ENCODE results near the gene CES2.
"Not testable (repeated sequence)": the region's sequence is repeated elsewhere in the genome, so short reads cannot be mapped to it uniquely, and the experiment has no call there.

The CES2 gene

DNA sequence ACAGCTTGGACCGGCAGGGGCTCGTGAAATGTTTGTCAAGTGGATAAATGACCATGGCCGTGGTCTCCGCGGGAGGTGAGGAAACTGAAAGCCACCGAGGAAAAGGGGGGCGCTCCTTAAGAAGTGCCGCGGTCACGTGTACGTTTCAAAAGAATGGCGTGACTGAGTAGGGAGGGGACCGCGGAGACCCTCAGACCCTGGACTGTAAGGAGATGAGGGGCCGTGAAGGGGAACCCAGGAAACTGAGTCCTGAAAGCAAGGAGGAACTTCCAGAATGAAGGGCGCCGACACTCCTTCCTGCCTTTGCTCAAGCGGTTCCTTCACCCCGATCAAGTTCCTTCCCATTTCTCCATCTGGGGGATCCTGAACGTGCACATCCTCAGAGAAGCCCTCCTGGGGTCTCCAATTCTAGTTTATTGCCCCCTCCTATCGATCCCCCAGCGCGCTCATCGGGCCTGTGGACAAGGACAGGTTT is 440 bp upstream of the CES2 start:
- DNase-seq (ENCODE audit: low spot score) = not testable (repeated sequence)

DNA sequence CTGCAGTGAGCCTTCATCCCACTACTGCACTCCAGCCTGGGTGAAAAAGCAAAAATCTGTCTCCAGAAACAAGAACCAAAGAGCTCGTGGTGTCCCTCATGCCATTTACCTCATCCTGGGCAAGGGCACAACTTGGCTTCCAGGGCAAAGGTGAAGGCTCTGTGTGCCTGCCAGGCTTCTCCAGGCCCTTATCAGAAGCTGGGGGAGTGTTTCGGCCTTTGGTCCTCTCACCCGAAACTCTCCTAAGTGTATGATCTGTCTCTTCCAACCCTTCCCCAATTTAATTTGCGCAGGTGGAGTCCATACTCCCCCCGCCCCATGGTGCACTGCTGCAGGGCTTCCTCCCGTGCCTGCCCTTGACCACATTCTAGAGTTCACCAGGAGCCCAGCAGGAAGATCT is 1.1 kb downstream of the CES2 start:
- no peak for DNase-seq (ENCODE audit: low spot score)

GRCh38 chr16:66936889-66937554 is 1.7 kb downstream of the CES2 start:
- no peak for DNase-seq (ENCODE audit: low spot score)

DNA sequence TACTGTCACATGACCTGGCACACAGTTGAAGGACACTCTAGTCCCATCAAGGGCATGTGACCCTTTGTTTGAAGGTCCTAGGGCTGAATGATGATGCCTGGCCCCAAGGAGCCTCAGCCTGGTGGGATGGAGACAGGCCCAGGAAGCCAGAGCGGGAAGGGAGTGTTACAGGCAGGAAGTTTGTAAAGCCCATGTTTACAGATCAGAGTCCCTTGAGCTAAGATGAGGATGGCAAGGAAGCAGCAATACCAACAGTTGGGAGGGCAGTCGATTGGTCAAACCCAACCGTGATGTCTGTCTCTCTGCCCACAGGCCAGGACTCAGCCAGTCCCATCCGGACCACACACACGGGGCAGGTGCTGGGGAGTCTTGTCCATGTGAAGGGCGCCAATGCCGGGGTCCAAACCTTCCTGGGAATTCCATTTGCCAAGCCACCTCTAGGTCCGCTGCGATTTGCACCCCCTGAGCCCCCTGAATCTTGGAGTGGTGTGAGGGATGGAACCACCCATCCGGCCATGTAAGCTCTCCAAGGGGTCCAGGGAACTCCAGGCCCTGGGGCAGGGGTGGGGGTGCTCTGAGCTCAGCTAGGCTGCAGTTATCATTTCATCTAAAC is 2.5 kb downstream of the CES2 start:
- DNase-seq (ENCODE audit: low spot score) = no peak

- no peak for DNase-seq (ENCODE audit: low spot score)
Measured at GRCh38 chr16:66939366-66939765, 4.0 kb downstream of the CES2 start.

DNA sequence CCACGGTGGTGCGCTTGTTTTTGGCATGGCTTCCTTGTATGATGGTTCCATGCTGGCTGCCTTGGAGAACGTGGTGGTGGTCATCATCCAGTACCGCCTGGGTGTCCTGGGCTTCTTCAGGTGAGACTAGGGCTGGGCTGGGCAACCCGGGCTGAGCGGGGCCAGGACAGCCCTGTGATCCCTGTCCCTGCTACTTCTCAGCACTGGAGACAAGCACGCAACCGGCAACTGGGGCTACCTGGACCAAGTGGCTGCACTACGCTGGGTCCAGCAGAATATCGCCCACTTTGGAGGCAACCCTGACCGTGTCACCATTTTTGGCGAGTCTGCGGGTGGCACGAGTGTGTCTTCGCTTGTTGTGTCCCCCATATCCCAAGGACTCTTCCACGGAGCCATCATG is 4.9 kb downstream of the CES2 start:
- no peak for DNase-seq (ENCODE audit: low spot score)

- DNase-seq (ENCODE audit: low spot score) = no peak
Measured at GRCh38 chr16:66942981-66943380, 7.7 kb downstream of the CES2 start.

DNA sequence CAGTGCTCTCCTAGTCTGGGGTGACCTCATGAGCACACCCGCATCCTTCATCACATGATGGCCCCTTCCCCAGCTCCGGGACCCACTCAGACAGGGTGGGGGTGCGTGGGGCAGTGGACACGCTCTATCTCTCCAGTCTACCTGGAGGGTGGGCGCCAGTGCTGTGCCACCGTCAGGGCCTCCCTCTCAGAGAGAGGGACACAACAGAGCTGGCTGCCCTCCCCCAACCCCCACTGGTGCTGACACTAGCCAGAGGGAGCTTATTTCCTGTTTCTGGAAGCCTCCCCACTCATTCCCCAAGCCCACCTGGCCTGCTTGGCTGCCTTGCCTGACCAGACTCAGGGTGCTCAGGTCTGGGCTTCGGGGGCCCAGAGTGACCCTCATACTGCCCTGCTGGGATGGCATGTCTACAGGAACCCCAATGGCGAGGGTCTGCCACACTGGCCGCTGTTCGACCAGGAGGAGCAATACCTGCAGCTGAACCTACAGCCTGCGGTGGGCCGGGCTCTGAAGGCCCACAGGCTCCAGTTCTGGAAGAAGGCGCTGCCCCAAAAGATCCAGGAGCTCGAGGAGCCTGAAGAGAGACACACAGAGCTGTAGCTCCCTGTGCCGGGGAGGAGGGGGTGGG is 8.2 kb downstream of the CES2 start:
- no peak for DNase-seq (ENCODE audit: low spot score)

- DNase-seq (ENCODE audit: low spot score) = no peak
Measured at GRCh38 chr16:66944054-66944441, 8.7 kb downstream of the CES2 start.

- DNase-seq (ENCODE audit: low spot score) = not testable (repeated sequence)
Measured at GRCh38 chr16:66944971-66945370, 9.7 kb downstream of the CES2 start.

DNA sequence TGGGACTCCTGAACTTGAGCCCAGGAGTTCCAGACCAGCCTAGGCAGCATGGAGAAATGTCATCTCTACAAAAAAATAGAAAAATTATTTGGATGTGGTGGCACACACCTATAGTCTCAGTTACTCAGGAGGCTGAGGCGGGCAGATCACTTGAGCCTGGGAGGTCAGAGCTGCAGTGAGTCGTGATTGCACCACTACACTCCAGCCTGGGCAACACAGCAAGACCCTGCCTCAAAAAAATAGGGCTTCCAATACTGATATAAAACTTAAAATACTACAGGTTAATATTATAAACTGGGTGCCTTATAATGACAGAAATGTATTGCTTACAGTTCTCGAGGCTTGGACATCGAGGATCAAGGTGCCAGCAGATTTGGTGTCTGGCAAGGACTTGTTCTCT is 10.6 kb downstream of the CES2 start:
- no peak for DNase-seq (ENCODE audit: low spot score)

DNA sequence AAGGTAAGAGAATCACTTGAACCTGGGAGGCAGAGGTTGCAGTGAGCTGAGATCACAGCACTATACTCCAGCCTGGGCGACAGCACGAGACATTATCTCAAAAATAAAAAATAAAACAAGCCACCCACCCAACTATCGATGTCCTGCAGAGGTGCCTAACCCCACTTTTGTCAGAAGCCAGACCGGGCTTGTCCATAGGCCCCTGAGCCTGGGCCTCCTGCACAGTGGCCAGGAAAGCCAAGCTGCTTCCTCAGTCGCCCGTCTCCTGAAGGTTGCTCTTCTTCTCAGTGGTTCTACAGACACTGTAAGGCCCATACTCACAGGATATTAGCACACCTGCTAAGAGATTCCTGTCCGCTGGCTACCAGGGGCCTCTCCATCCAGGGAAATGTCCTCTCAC is 11.2 kb downstream of the CES2 start:
- no peak for DNase-seq (ENCODE audit: low spot score)

GRCh38 chr16:66946974-66947301 is 11.6 kb downstream of the CES2 start:
- no peak for DNase-seq (ENCODE audit: low spot score)

DNA sequence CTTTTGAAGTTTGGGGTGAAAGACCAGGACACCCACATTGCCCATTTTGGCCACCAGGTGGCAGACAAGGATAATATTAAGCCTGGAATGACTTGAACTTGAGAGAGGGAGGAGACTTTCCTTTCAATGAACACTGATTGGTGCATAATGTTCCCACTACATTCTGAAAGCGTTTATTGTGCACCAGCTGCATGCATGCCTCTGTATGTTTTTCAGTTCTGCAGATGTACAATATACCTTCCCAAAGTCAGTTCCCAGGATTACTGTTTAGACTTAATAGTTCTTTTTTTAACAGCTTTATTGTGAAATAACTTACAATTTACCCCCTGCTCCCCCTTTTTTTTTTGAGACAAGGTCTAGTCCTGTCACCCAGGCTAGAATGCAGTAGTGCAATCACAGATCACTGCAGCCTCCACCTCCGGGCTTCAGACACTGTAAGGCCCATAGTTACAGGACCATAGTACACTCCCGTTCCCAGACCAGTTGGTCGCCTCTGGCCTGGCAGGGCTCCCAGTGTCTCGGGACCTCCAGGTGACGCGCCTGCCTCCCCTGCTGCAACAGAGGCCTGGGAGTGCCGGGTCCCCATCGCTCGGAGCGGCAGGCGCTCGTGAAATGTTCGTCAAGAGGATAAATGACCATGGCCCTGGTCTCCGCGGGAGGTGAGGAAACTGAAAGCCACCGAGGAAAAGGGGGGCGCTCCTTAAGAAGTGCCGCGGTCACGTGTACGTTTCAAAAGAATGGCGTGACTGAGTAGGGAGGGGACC is 12.2 kb downstream of the CES2 start:
- DNase-seq (ENCODE audit: low spot score) = peak; percentile 90

DNA sequence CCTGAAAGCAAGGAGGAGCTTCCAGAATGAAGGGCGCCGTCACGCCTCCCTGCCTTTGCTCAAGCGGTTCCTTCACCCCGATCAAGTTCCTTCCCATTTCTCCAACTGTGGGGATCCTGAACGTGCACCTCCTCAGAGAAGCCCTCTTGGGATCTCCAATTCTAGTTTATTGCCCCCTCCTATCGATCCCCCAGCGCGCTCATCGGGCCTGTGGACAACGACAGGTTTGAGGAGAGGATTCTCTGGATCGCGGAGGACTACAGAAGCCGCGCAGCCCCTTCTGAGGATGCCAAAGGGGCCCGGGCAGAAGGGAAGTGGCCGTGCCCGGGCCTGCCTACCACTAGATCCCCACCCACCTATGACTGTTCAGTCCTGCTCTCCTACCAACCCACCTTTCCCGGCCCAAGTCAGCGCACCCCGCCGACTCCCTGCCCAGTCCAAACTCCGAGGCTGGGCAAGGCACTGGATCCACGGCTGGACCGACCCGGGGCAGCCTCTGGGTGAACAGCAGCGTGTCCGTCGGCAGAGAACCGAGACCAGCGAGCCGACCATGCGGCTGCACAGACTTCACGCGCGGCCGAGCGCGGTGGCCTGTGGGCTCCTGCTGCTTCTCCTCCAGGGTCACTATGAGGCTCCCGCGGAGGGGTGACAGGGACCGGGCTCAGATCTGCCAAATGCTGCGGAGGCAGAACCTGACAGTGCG is 13.0 kb downstream of the CES2 start:
- no peak for DNase-seq (ENCODE audit: low spot score)

- no peak for DNase-seq (ENCODE audit: low spot score)
Measured at GRCh38 chr16:66948837-66949225, 13.5 kb downstream of the CES2 start.

DNA sequence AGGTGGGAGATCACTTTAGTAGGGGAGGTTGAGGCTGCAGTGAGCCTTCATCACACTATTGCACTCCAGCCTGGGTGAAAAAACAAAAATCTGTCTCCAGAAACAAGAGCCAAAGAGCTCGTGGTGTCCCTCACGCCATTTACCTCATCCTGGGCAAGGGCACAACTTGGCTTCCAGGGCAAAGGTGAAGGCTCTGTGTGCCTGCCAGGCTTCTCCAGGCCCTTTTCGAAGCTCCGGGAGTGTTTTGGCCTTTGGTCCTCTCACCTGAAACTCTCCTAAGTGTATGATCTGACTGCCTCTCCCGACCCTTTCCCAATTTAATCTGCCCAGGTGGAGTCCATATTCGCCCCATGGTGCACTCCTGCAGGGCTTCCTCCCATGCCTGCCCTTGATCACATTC is 14.2 kb downstream of the CES2 start:
- no peak for DNase-seq (ENCODE audit: low spot score)

- DNase-seq (ENCODE audit: low spot score) = no peak
Measured at GRCh38 chr16:66950437-66950836, 15.1 kb downstream of the CES2 start.

- no peak for DNase-seq (ENCODE audit: low spot score)
Measured at GRCh38 chr16:66950971-66951790, 15.9 kb downstream of the CES2 start.

- no peak for DNase-seq (ENCODE audit: low spot score)
Measured at GRCh38 chr16:66952430-66953110, 17.3 kb downstream of the CES2 start.
